Muscle layer of duodenum (tissue), 2 donors: ENCODE data around the gene CRTAP.
"Not testable (repeated sequence)": the region's sequence is repeated elsewhere in the genome, so short reads cannot be mapped to it uniquely, and the experiment has no call there.

ENCODE experiments used
- H3K27ac ChIP-seq: one replicate; pipeline ENCODE4 v1.7.0; 2013; ENCODE audit warnings: mild to moderate bottlenecking, low read length
- H3K27me3 ChIP-seq: one replicate; pipeline ENCODE4 v1.7.0; 2013; ENCODE audit warnings: low read depth, mild to moderate bottlenecking, control low read depth, low read length
- H3K36me3 ChIP-seq, 2 donors: one replicate each; pipeline ENCODE4 v1.7.0; 2013; ENCODE audit warnings: low read length in 2 of 2, control low read depth in 1 of 2, mild to moderate bottlenecking in 1 of 2; ENCODE audit not compliant: insufficient read depth in 2 of 2, control insufficient read depth in 1 of 2
- H3K4me1 ChIP-seq, 2 donors: one replicate each; pipeline ENCODE4 v1.7.0; 2013; ENCODE audit warnings: low read length in 2 of 2, mild to moderate bottlenecking in 2 of 2, control low read depth in 1 of 2, moderate library complexity in 1 of 2; ENCODE audit not compliant: insufficient read depth in 2 of 2, control insufficient read depth in 1 of 2
- H3K4me3 ChIP-seq, 2 donors: one replicate each; pipeline ENCODE4 v1.7.0; 2013; ENCODE audit warnings: low read length in 2 of 2, low read depth in 1 of 2, mild to moderate bottlenecking in 1 of 2
- H3K9me3 ChIP-seq, 2 donors: one replicate each; pipeline ENCODE4 v1.7.0; 2013; ENCODE audit warnings: low read length in 2 of 2, control low read depth in 1 of 2, mild to moderate bottlenecking in 1 of 2; ENCODE audit not compliant: control insufficient read depth in 1 of 2
- donor health status: healthy.

CRTAP gene

GRCh38 chr3:33113772-33114621, at the start of gene CRTAP:
TSS of gene CRTAP (plus strand) at chr3:33114014. CDS start at chr3:33114078, 64 bp downstream.
- no peaks in the 10 kb centered on the region for H3K9me3 ChIP-seq
- peaks cover 0 to 11% of the 10 kb centered on the region in 2 donors for H3K4me1 ChIP-seq
- no peaks in the 10 kb centered on the region for H3K27me3 ChIP-seq
- peaks cover 0 to 9% of the 10 kb centered on the region in 2 donors for H3K36me3 ChIP-seq
- H3K27ac ChIP-seq = peak within 1 kb of the TSS; percentile 80
- H3K4me3 ChIP-seq = peak within 1 kb of the TSS; percentile 87 to 92

- no peaks in the 10 kb centered on the region for H3K4me1 ChIP-seq
- peaks cover 40 to 49% of the 10 kb centered on the region in 2 donors for H3K36me3 ChIP-seq
- no peaks in the 10 kb centered on the region for H3K9me3 ChIP-seq
Measured at GRCh38 chr3:33064929-33065328, 48.9 kb upstream of the CRTAP start.

GRCh38 chr3:33067484-33067883, 46.3 kb upstream of the CRTAP start:
- Histone ChIP-seq H3K36me3 (peaks cover 32 to 44% of the 10 kb centered on the region in 2 donors), H3K4me1 (no peaks in the 10 kb centered on the region), H3K9me3 (no peaks in the 10 kb centered on the region), H3K27me3 (no peaks in the 10 kb centered on the region), H3K27ac (no peak overlapping the region), H3K4me3 (no peak overlapping the region)

More at GRCh38 chr3:33064929-33065328, 48.9 kb upstream of the CRTAP start:
- H3K27ac ChIP-seq = no peak overlapping the region
- no peaks in the 10 kb centered on the region for H3K27me3 ChIP-seq
- H3K4me3 ChIP-seq = no peak overlapping the region

- H3K27me3 ChIP-seq, H3K27ac ChIP-seq, H3K4me1 ChIP-seq, H3K4me3 ChIP-seq, H3K9me3 ChIP-seq: not testable (repeated sequence)
- H3K36me3 ChIP-seq = peaks cover 26 to 31% of the 10 kb centered on the region in 2 donors
Measured at GRCh38 chr3:33069862-33070261, 44.0 kb upstream of the CRTAP start.

- Histone ChIP-seq H3K36me3 (peaks cover 21 to 25% of the 10 kb centered on the region in 2 donors), H3K4me3 (no peak overlapping the region), H3K9me3 (no peaks in the 10 kb centered on the region), H3K4me1 (no peaks in the 10 kb centered on the region), H3K27me3 (no peaks in the 10 kb centered on the region), H3K27ac (no peak overlapping the region)
Measured at GRCh38 chr3:33071181-33071580, 42.6 kb upstream of the CRTAP start.

GRCh38 chr3:33071946-33072345, 41.9 kb upstream of the CRTAP start:
- H3K4me1 ChIP-seq = no peaks in the 10 kb centered on the region
- no peaks in the 10 kb centered on the region for H3K27me3 ChIP-seq
- H3K4me3 ChIP-seq = no peak overlapping the region
- peaks cover 24 to 25% of the 10 kb centered on the region in 2 donors for H3K36me3 ChIP-seq
- no peak overlapping the region for H3K27ac ChIP-seq
- H3K9me3 ChIP-seq = no peaks in the 10 kb centered on the region

GRCh38 chr3:33074217-33075067, 39.4 kb upstream of the CRTAP start:
- Histone ChIP-seq H3K4me1 (no peaks in the 10 kb centered on the region), H3K36me3 (peaks cover 6 to 11% of the 10 kb centered on the region in 2 donors)

GRCh38 chr3:33075995-33076394, 37.8 kb upstream of the CRTAP start:
- Histone ChIP-seq H3K36me3 (peaks cover 0 to 9% of the 10 kb centered on the region in 2 donors), H3K9me3 (no peaks in the 10 kb centered on the region), H3K27me3 (no peaks in the 10 kb centered on the region), H3K27ac (no peak overlapping the region), H3K4me3 (no peak overlapping the region), H3K4me1 (no peaks in the 10 kb centered on the region)

More at GRCh38 chr3:33074217-33075067, 39.4 kb upstream of the CRTAP start:
- Histone ChIP-seq H3K4me3 (no peak overlapping the region), H3K27me3 (no peaks in the 10 kb centered on the region), H3K27ac (no peak overlapping the region), H3K9me3 (no peaks in the 10 kb centered on the region)

GRCh38 chr3:33076952-33077351, 36.9 kb upstream of the CRTAP start:
- Histone ChIP-seq H3K27me3 (no peaks in the 10 kb centered on the region), H3K9me3 (no peaks in the 10 kb centered on the region), H3K36me3 (peaks cover 0 to 5% of the 10 kb centered on the region in 2 donors), H3K4me3 (no peak overlapping the region), H3K27ac (no peak overlapping the region), H3K4me1 (no peaks in the 10 kb centered on the region)

GRCh38 chr3:33077976-33078375, 35.8 kb upstream of the CRTAP start:
- Histone ChIP-seq H3K9me3 (no peaks in the 10 kb centered on the region), H3K27ac (no peak overlapping the region), H3K4me1 (no peaks in the 10 kb centered on the region), H3K36me3 (peaks cover 0 to 5% of the 10 kb centered on the region in 2 donors), H3K4me3 (no peak overlapping the region), H3K27me3 (no peaks in the 10 kb centered on the region)

GRCh38 chr3:33079813-33080212, 34.0 kb upstream of the CRTAP start:
- not testable (repeated sequence) for H3K36me3 ChIP-seq, H3K4me3 ChIP-seq, H3K9me3 ChIP-seq, H3K27ac ChIP-seq, H3K27me3 ChIP-seq, H3K4me1 ChIP-seq
